ENCODE data around the gene LGALS13. TPM values are rescaled to one million over a fixed set of nuclear protein-coding genes. Genes with fewer than 3 reads are reported as not detected.

The LGALS13 gene, protein sequence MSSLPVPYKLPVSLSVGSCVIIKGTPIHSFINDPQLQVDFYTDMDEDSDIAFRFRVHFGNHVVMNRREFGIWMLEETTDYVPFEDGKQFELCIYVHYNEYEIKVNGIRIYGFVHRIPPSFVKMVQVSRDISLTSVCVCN
- total RNA-seq (2014; rRNA removed; shearing (Covaris generic)), result not detected in 2 replicates

GRCh38 chr19:39602224-39602623 lies at the start of gene LGALS13:
Gene LGALS13, plus strand, starts transcription at chr19:39602524. Its CDS starts 45 bp downstream, at chr19:39602569.
- no peak for DNase-seq (ENCODE audit: low read depth)

- DNase-seq (ENCODE audit: low read depth), result no peak
These were observed 49.2 kb upstream of the LGALS13 start for GRCh38 chr19:39553082-39553652.

GRCh38 chr19:39554701-39555311 lies 47.5 kb upstream of the LGALS13 start:
- DNase-seq (ENCODE audit: low read depth), result no peak

- no peak for DNase-seq (ENCODE audit: low read depth)
These were observed 46.4 kb upstream of the LGALS13 start for GRCh38 chr19:39555883-39556282.

GRCh38 chr19:39557811-39558623 lies 44.3 kb upstream of the LGALS13 start:
- DNase-seq (ENCODE audit: low read depth), result peak; percentile 70

DNA sequence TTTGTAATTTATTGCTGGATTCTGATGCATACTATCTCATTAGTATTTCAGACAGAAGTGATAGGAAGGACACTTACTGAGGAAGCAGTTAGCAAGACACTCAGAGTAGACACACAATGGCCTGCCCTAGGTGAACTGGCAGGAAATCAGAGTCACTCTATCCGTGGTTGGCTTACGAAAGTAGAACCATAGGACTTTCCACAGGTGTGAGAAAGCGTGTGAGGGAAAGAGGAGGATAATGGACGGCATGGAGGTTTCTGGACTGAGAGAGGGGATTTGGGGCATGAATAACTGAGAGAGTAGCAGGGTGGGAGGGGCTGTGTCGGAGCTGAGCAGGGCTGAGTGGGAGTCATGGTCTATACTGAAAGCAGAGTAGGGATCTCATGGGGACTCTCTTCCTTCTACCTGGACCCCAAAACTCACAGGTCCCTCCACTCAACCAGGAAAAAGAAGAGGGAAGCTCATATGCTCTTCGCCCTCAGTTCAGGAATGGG lies 43.7 kb upstream of the LGALS13 start:
- no peak for DNase-seq (ENCODE audit: low read depth)

- peak; percentile 93 for DNase-seq (ENCODE audit: low read depth)
These were observed 38.9 kb upstream of the LGALS13 start for GRCh38 chr19:39563408-39563807.

GRCh38 chr19:39566064-39566463 lies 36.3 kb upstream of the LGALS13 start:
- DNase-seq (ENCODE audit: low read depth), result no peak

- DNase-seq (ENCODE audit: low read depth), result peak; percentile 80
These were observed 33.7 kb upstream of the LGALS13 start for GRCh38 chr19:39568604-39569003.

- no peak for DNase-seq (ENCODE audit: low read depth)
These were observed 19.9 kb upstream of the LGALS13 start for GRCh38 chr19:39582442-39582841.

DNA sequence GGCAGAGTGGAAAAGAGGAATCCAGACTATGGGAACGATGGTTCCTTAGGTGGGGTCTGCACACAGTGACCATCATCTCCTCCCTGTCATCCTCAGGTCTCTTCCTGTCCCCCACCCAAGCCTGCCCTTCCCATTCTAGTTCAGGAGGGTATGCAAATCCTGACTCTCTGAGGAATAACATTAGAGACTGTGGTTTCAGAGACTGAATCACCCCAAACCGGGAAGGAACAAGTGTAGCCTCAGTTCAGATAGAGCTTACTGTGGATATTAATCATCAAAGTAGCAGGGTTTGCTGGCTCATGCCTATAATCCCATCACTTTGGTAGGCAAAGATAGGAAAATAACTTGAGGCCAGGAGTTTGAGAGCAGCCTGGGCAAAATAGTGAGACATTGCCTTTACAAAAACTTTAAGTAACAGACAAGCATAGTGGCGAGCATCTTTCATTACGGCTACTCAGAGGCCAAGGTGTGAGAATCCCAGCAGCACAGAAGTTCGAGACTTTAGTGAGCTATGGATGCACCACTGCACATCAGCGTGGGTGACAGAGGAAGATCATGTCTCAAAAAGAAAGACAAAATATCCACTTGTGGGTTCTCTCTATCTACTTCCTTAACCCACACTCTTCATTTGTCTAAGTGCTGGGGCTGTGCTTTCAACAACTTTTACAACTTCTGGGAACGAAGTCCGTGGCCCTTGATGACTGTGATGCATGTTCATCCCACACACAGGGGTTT lies 19.3 kb upstream of the LGALS13 start:
- no peak for DNase-seq (ENCODE audit: low read depth)

DNA sequence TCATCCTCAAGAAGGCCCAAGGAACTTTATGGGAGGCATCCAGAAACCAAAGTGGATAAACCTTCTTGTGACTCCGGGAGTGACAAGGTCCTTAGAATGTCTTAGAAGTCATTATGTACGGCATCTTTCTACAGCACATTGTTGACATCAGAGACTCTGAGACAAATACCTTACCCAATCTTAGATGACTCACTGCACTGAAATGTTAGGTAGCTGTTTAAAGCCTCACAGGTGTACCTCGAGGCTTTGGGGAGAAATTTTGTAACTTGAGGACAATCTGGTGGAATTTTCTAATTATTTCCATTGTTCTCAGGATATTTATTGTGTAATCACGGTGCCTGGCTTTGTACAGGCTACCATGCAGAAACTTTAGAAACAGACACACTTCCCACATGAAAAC lies 14.8 kb upstream of the LGALS13 start:
- DNase-seq (ENCODE audit: low read depth), result no peak

- DNase-seq (ENCODE audit: low read depth), result no peak
These were observed 14.3 kb upstream of the LGALS13 start for GRCh38 chr19:39588066-39588465.

GRCh38 chr19:39590265-39590664 lies 12.1 kb upstream of the LGALS13 start:
- DNase-seq (ENCODE audit: low read depth), result peak; percentile 9

DNA sequence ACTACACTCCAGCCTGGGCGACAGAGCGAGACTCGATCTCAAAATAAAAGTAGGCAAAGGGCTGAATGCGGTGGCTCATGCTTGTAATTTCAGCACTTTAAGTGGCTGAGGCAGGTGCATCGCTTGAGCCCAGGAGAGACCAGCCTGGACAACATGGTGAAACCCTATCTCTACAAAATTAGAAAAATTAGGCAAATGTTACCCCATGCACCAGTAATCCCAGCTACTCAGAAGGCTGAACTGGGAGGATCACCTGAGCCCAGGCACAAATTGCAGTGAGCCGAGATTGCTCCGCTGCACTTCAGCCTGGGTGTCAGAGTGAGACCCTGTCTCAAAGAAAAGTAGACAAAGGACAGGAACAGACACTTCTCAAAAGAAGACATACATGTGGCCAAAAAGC lies 9.9 kb upstream of the LGALS13 start:
- no peak for DNase-seq (ENCODE audit: low read depth)

DNA sequence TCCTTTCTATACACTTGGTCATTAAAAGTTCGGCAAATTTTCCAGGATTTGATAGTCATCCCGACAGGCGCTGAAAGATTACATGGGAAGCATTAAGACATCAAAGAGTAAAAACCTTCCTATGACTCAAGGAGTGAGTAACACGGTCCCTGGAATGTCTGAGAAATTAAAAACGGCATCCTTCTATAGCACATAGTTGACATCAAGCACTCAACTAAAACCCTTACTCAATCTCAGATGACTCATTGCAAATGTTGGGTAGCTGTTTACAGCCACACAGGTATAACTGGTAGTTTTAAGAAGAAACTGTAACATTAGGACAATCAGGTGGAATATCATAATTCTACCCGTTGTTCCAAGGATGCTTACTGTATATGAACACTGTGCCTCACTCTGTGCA lies 6.4 kb upstream of the LGALS13 start:
- peak; percentile 7 for DNase-seq (ENCODE audit: low read depth)

GRCh38 chr19:39596911-39597310 lies 5.4 kb upstream of the LGALS13 start:
- DNase-seq (ENCODE audit: low read depth), result peak; percentile 8

DNA sequence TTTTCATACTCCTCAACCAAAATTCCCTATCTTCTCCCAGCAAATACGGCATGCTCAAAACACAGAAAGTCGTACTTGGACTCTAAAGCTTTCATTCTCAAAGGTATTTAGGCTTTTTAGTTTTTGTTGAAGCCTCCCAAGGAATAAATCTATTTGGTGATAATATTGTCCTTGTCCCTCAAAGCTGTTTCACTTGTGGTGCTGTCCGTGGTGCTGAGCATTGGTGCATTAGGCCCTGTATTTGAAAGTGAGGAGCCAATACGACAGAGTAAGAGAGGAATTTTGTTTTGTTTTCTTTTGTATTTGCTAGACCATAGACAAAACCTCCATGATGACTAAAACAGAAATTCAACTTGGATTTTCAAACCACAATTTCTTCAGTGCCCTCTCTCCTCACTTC lies 3.2 kb upstream of the LGALS13 start:
- peak; percentile 39 for DNase-seq (ENCODE audit: low read depth)

DNA sequence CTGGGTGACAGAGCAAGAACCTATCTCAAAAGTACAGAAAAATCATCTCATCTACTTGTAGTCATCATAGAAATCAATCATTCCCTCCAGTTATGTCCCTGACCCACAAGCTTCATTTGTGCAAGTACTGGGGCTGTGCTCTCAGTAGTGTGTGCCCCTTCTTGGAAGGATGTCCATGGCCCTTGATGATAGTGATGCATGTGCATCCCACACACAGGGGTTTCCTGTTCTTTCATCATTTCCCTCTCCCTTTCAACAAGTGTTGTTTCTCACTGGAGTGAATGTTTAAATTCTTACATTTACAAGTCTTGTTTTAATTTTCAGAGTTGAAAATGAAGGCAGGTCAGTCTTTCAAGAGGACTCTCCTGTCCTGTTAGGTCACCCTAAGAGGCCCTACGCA lies 1.5 kb downstream of the LGALS13 start:
- DNase-seq (ENCODE audit: low read depth), result no peak

- no peak for DNase-seq (ENCODE audit: low read depth)
These were observed 4.7 kb downstream of the LGALS13 start for GRCh38 chr19:39607021-39607420.

- DNase-seq (ENCODE audit: low read depth), result no peak
These were observed 5.2 kb downstream of the LGALS13 start for GRCh38 chr19:39607561-39607960.

- DNase-seq (ENCODE audit: low read depth), result no peak
These were observed 11.3 kb downstream of the LGALS13 start for GRCh38 chr19:39613597-39613996.
